Dermis blood vessel endothelial cell (primary cell): ENCODE results near the gene SRRT. TPM values are rescaled to one million over a fixed set of nuclear protein-coding genes. Genes with fewer than 3 reads are reported as not detected.

Experiments
- total RNA-seq: library from RNA; depleted of rRNA; stranded (reverse); fragments of >200 nt; gene quantifications from 2 replicates; pipeline ENCODE4 v1.2.3, GENCODE V29; 2014

Gene SRRT
- total RNA-seq, 1 donor from 2014 or later: 43.9 TPM

Other genes starting within 250 kb of the SRRT start
- 0.68 and 0.70 TPM in 2 replicates for gene TFR2, start 233.6 kb upstream of the SRRT start, total RNA-seq
- not detected in 2 replicates for gene ACTL6B, start 218.7 kb upstream of the SRRT start, total RNA-seq
- 85.4 and 154 TPM in 2 replicates for gene GNB2, start 201.4 kb upstream of the SRRT start, total RNA-seq
- gene GIGYF1, start 180.9 kb upstream of the SRRT start, total RNA-seq: 18.0 and 20.8 TPM in 2 replicates
- gene POP7, start 169.0 kb upstream of the SRRT start, total RNA-seq: 28.1 and 34.2 TPM in 2 replicates
- not detected in 2 replicates for gene EPO, start 154.6 kb upstream of the SRRT start, total RNA-seq
- not detected in 2 replicates for gene ZAN, start 141.5 kb upstream of the SRRT start, total RNA-seq
- gene EPHB4, start 47.6 kb upstream of the SRRT start, total RNA-seq: 415 and 590 TPM in 2 replicates
- gene SLC12A9, start 22.4 kb upstream of the SRRT start, total RNA-seq: 37.1 and 39.9 TPM in 2 replicates
- gene TRIP6, start 7.7 kb upstream of the SRRT start, total RNA-seq: 43.6 and 61.4 TPM in 2 replicates
- gene UFSP1, start 14.6 kb downstream of the SRRT start, total RNA-seq: 2.2 and 2.9 TPM in 2 replicates
- gene ACHE, start 20.8 kb downstream of the SRRT start, total RNA-seq: 1.2 and 4.9 TPM in 2 replicates
- 0.19 TPM in 1 of 2 replicates, not detected in the other for gene MUC3A, start 74.4 kb downstream of the SRRT start, total RNA-seq
- not detected in 2 replicates for gene MUC12, start 94.5 kb downstream of the SRRT start, total RNA-seq
- gene MUC17, start 145.0 kb downstream of the SRRT start, total RNA-seq: not detected in 2 replicates
- 19.6 and 28.0 TPM in 2 replicates for gene TRIM56, start 210.4 kb downstream of the SRRT start, total RNA-seq